PC-3 (cell line): ENCODE measurements around the gene CACTIN. TPM values are rescaled to one million over a fixed set of nuclear protein-coding genes. Genes with fewer than 3 reads are reported as not detected.
"Not testable (repeated sequence)": the region's sequence is repeated elsewhere in the genome, so short reads cannot be mapped to it uniquely, and the experiment has no call there.

Experiments
- ATAC-seq: fragments of 200-7000 bp; cut with Tn5 transposase; 2 replicates; pipeline ENCODE4 v1.9.1; 2020; ENCODE audit warnings: mild to moderate bottlenecking, moderate library complexity
- BruUV-seq: library from RNA; stranded (reverse); fragments of 400-500 nt; replicated peaks from 2 replicates; lab custom pipeline; 2021; lab: Mats Ljungman, UMichigan
- CTCF ChIA-PET: fragments of 300-600 bp; sonication (Branson Sonifier 250); formaldehyde crosslinking; loops from one replicate; lab custom pipeline; 2022; ENCODE audit warnings: antibody characterized with exemption; lab: Charles Lee
- POLR2A ChIA-PET: fragments of 300-600 bp; sonication (Branson Sonifier 250); formaldehyde crosslinking; loops from one replicate; lab custom pipeline; 2022; ENCODE audit warnings: antibody characterized with exemption; ENCODE audit not compliant: unreplicated experiment; lab: Charles Lee
- DNase-seq: peaks from one replicate; pipeline ENCODE4 v3.0.0-alpha.2; 2015
- H2AFZ ChIP-seq: fragments of 300-600 bp; sonication (generic); 2 replicates; pipeline ENCODE4 v1.6.0; 2016; ENCODE audit warnings: antibody characterized with exemption, low read length
- H3F3A ChIP-seq: fragments of 300-600 bp; sonication (generic); one replicate; pipeline ENCODE4 v1.6.0; 2017; ENCODE audit warnings: antibody characterized with exemption, low read length, control low read depth, mild to moderate bottlenecking; ENCODE audit not compliant: unreplicated experiment
- H3K27ac ChIP-seq: fragments of 300-600 bp; sonication (generic); 2 replicates; pipeline ENCODE4 v1.5.1; 2016; ENCODE audit warnings: mild to moderate bottlenecking, low read length
- H3K27me3 ChIP-seq: fragments of 300-600 bp; sonication (generic); 2 replicates; pipeline ENCODE4 v1.6.1; 2016; ENCODE audit warnings: low read length, mixed read lengths
- H3K36me3 ChIP-seq: fragments of 300-600 bp; sonication (generic); 2 replicates; pipeline ENCODE4 v1.6.1; 2016; ENCODE audit warnings: low read depth, mixed run types, low read length, mixed read lengths
- H3K4me1 ChIP-seq: fragments of 300-600 bp; sonication (generic); 2 replicates; pipeline ENCODE4 v1.5.1; 2016; ENCODE audit warnings: low read length; ENCODE audit not compliant: insufficient read depth
- H3K4me2 ChIP-seq: fragments of 300-600 bp; sonication (generic); 2 replicates; pipeline ENCODE4 v1.6.0; 2016; ENCODE audit warnings: low read length
- H3K4me3 ChIP-seq: fragments of 300-600 bp; sonication (generic); 2 replicates; pipeline ENCODE4 v1.5.1; 2016; ENCODE audit warnings: mild to moderate bottlenecking, low read length, mixed read lengths
- H3K79me2 ChIP-seq: fragments of 300-600 bp; sonication (generic); 2 replicates; pipeline ENCODE4 v1.6.1; 2017; ENCODE audit warnings: low read length, mixed read lengths
- H3K9ac ChIP-seq: fragments of 300-600 bp; sonication (generic); 2 replicates; pipeline ENCODE4 v1.6.0; 2016; ENCODE audit warnings: mild to moderate bottlenecking, low read length
- H3K9me2 ChIP-seq: fragments of 300-600 bp; sonication (generic); replicated peaks from 2 replicates; pipeline ENCODE4 v1.6.1; 2016; ENCODE audit warnings: mixed run types, low read length, mixed read lengths
- H3K9me3 ChIP-seq: fragments of 300-600 bp; sonication (generic); 2 replicates; pipeline ENCODE4 v1.6.1; 2016; ENCODE audit warnings: low read length, mixed read lengths
- H4K20me1 ChIP-seq: fragments of 300-600 bp; sonication (generic); 2 replicates; pipeline ENCODE4 v1.6.1; 2016; ENCODE audit warnings: low read length, mixed read lengths
- CTCF ChIP-seq: fragments of 300-600 bp; sonication (generic); conservative IDR thresholded peaks from 2 replicates; pipeline ENCODE4 v1.5.1; 2017; ENCODE audit warnings: antibody characterized with exemption, low read depth, mild to moderate bottlenecking, low read length
- EZH2 ChIP-seq: fragments of 300-600 bp; sonication (generic); IDR thresholded peaks from one replicate; pipeline ENCODE4 v1.6.1; 2017; ENCODE audit warnings: antibody characterized with exemption, mild to moderate bottlenecking, low read length; ENCODE audit not compliant: unreplicated experiment
- EZH2phosphoT487 ChIP-seq: fragments of 300-600 bp; sonication (generic); IDR thresholded peaks from 2 replicates; pipeline ENCODE4 v1.6.1; 2018; ENCODE audit warnings: mild to moderate bottlenecking, antibody characterized with exemption, low read length, borderline replicate concordance
- intact Hi-C: fragments of 100-400 bp; cut with micrococcal nuclease; formaldehyde crosslinking; loops from 2 replicates; pipeline ENCODE4 v1.9.0; 2023
- total RNA-seq: library from RNA; depleted of rRNA; stranded (reverse); fragments of >200 nt; gene quantifications from 2 replicates; pipeline ENCODE4 v1.2.3, GENCODE V29; 2014

Gene CACTIN
- total RNA-seq, 1 experiment from 2014 or later, result 47.8 TPM

GRCh38 chr19:3631053-3631861 lies 4.7 kb upstream of the CACTIN start:
- Histone ChIP-seq H3K79me2 (peaks cover 2% of the 10 kb centered on the region), H3K27me3 (no peaks in the 10 kb centered on the region), H3K4me1 (no peaks in the 10 kb centered on the region), H4K20me1 (no peaks in the 10 kb centered on the region), H3K27ac (no peak overlapping the region), H3K4me3 (no peak overlapping the region), H3K9me3 (no peaks in the 10 kb centered on the region), H3K9me2 (no peaks in the 10 kb centered on the region), H3F3A (no peaks in the 10 kb centered on the region), H3K36me3 (no peaks in the 10 kb centered on the region), H3K9ac (no peak overlapping the region), H2AFZ (no peak overlapping the region), H3K4me2 (no peak overlapping the region)
- DNase-seq, result no peak
- intact Hi-C loops, result no loop called here
- no TSS peak for BruUV-seq
- ChIA-PET CTCF (no interaction called here), POLR2A (no interaction called here)
- no peak for ATAC-seq
- TF ChIP-seq CTCF, result no peak
- no peak for TF ChIP-seq EZH2
- TF ChIP-seq EZH2phosphoT487, result no peak

- POLR2A ChIA-PET, result interaction anchor here (0.6 kb wide), 1 partner anchor 28 kb away, joined by 4 read pairs; no protein-coding TSS in a partner anchor
- H3K9ac ChIP-seq, H3K4me3 ChIP-seq, H3K9me2 ChIP-seq, ATAC-seq, H2AFZ ChIP-seq, H3K4me2 ChIP-seq, H4K20me1 ChIP-seq, H3K36me3 ChIP-seq, H3K9me3 ChIP-seq, BruUV-seq, H3F3A ChIP-seq, H3K27ac ChIP-seq, CTCF ChIA-PET, DNase-seq, H3K27me3 ChIP-seq, H3K4me1 ChIP-seq, intact Hi-C loops: not testable (repeated sequence)
- peaks cover 27% of the 10 kb centered on the region for H3K79me2 ChIP-seq
Measured at GRCh38 chr19:3628766-3629165, 2.2 kb upstream of the CACTIN start.

DNA sequence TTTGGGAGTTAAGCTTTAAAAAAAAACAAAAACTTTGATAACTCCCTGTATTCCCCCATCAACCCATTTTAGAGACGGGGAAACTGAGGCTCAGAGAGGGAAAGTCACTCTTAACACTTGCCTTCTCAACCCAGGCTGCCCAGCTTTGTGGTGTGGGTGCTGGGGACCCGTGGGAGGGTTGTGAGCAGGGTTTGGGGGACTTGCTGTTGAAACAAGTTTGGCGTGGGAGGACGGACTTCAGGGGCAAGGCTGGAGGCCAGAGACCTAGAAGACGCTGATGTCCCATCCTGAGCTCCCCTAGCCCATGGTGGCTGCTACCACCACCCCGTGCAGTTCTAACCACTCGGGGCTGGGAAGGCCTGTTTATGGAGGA lies 747 bp upstream of the CACTIN start:
- H3K9me2 ChIP-seq, result no peaks in the 10 kb centered on the region
- H3K9me3 ChIP-seq, result no peaks in the 10 kb centered on the region
- TF ChIP-seq EZH2phosphoT487 (no peak), EZH2 (no peak), CTCF (no peak)
- H3K4me1 ChIP-seq, result peaks cover 5% of the 10 kb centered on the region; the same call in 1 of the 2 replicates
- no peak overlapping the region; the same call in 1 of the 2 replicates for H3K4me3 ChIP-seq
- DNase-seq (no peak), ATAC-seq (no peak)
- TSS peak; percentile 89 for BruUV-seq
- CTCF ChIA-PET, result no interaction called here
- peak overlapping the region; percentile 96 for H3K4me2 ChIP-seq
- H3F3A ChIP-seq, result no peaks in the 10 kb centered on the region
- H3K27ac ChIP-seq, result no peak overlapping the region
- no peaks in the 10 kb centered on the region for H4K20me1 ChIP-seq
- peaks cover 27% of the 10 kb centered on the region for H3K79me2 ChIP-seq
- intact Hi-C loops, result no loop called here
- no peak overlapping the region for H3K9ac ChIP-seq
- no peaks in the 10 kb centered on the region for H3K36me3 ChIP-seq
- H2AFZ ChIP-seq, result peak overlapping the region; percentile 56
- POLR2A ChIA-PET, result interaction anchor here (0.5 kb wide), 2 partner anchors 31 to 206 kb away, joined by 3 read pairs; no protein-coding TSS in a partner anchor
- no peaks in the 10 kb centered on the region for H3K27me3 ChIP-seq
